ENCODE measurements around the gene CNOT3.
A peak's percentile ranks its signal among the peaks of the same experiment; 100 is the strongest.
"Not testable (repeated sequence)": the region's sequence is repeated elsewhere in the genome, so short reads cannot be mapped to it uniquely, and the experiment has no call there.

Gene CNOT3

DNA sequence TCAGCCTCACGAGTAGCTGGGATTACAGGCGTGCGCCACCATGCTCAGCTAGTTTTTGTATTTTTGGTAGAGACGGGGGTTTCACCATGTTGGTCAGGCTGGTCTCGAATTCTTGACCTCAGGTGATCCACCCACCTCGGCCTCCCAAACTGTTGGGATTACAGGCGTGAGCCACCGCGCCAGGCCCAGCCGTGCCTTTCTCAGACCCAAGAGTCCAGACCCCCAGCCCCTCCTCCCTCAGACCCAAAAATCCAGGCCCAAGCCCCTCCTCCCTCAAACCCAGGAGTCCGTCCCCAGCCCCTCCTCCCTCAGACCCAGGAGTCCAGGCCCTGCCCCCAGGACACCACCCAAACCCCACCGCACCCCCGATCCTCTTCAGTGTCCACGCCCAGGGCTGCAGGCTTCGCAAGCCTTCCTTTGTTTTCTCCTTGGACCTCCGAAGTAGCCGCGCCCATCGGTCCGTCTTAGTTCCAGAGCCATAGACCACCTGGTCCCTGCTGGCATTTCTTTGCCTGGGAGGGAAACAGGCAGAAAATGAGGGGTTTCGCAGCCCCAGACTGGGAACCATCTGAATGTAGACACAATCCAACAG, 31.7 kb downstream of the CNOT3 start:
- no peak for DNase-seq (ENCODE audit: low read depth in 2 of 2)

GRCh38 chr19:54171736-54172431, 34.3 kb downstream of the CNOT3 start:
- not testable (repeated sequence) for DNase-seq (ENCODE audit: low read depth in 2 of 2)

- no peak for DNase-seq (ENCODE audit: low read depth in 2 of 2)
Observed at GRCh38 chr19:54172471-54173358, 35.2 kb downstream of the CNOT3 start, which contains the start of gene TMC4. TSS of gene TMC4 (minus strand) at chr19:54173160. CDS start at chr19:54173117, 43 bp downstream.

DNA sequence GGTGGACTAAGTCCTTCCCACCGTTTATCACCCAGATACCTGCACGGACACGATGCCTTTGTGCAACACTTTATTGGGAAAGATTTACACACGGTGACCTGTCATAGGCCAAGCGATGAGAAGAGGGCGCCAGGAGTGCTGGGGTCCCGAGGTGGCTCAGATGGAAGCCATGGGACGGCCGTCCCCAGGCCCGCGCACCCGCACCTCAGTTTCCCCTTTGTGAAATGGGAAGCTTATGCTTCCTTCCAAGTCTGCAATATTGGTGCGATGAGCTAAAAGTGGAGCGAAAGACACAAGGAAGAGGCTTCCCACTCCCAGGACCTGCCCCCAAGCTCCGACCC, 35.8 kb downstream of the CNOT3 start:
- no peak for DNase-seq (ENCODE audit: low read depth in 2 of 2)

DNA sequence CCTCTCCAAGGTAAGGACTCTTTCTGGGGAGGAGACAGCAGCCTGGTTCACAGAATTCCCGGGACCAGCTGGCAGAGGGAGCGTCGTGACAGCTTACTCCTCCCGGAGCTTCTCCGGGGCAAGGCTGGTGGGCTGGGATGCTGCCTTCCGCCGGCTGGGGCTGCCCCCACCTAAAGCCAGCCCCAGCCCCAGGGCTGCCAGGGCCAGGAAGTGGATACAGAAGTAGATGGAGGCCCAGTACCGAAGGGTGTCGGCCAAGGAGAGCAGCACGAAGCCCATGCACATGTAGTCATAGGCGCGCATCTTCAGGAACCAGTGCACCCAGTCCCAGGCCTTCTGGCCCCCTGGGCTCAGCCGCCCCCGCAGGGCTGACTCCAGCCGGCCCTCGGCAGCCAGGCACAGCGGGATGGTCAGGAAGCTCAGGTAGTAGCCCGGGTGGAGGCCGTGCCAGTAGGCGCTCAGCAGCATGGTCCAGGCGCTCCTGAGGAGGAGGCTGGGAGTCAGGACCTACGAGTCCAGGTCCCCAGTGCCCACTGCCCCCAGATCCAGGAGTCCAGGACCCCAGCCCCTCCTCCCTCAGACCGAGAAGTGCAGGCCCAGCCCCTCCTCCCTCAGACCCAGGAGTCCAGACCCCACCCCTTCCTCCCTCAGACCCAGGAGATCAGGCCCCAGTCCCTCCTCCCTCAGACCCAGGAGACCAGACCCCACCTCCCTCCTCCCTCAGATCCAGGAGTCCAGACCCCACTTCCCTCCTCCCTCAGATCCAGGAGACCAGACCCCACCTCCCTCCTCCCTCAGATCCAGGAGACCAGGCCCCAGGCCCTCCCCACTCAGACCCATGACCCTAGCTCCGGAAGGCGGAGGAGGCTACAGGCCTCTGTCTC, 36.6 kb downstream of the CNOT3 start:
- DNase-seq (ENCODE audit: low read depth in 2 of 2) = no peak

GRCh38 chr19:54178581-54179261, 41.2 kb downstream of the CNOT3 start:
- DNase-seq (ENCODE audit: low read depth in 2 of 2) = no peak

- no peak for DNase-seq (ENCODE audit: low read depth in 2 of 2)
Observed at GRCh38 chr19:54179262-54179852, 41.8 kb downstream of the CNOT3 start.

GRCh38 chr19:54179921-54180461, 42.4 kb downstream of the CNOT3 start:
- DNase-seq (ENCODE audit: low read depth in 2 of 2) = no peak

DNA sequence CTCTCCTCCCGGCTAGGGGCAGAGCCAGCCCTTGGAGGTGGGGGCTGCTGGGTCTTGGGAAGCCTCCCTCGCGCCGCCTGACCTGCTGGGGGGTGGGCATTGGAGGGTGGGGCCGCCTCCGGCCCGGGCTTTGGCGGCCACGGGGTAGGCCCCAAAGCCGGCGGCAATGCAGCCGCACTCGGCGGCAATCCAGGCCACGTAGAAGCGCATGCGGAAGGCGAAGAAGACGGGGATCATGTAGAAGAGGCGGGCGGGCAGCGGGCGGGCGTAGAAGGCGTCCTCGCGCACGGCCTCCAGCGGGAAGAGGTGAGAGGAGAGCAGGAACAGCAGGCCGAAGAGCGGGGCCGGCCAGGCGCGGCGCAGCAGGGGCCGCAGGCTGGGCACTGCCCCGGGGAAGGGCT, 43.1 kb downstream of the CNOT3 start:
- DNase-seq (ENCODE audit: low read depth in 2 of 2) = no peak

- not testable (repeated sequence) for DNase-seq (ENCODE audit: low read depth in 2 of 2)
Observed at GRCh38 chr19:54181894-54182293, 44.3 kb downstream of the CNOT3 start.

DNA sequence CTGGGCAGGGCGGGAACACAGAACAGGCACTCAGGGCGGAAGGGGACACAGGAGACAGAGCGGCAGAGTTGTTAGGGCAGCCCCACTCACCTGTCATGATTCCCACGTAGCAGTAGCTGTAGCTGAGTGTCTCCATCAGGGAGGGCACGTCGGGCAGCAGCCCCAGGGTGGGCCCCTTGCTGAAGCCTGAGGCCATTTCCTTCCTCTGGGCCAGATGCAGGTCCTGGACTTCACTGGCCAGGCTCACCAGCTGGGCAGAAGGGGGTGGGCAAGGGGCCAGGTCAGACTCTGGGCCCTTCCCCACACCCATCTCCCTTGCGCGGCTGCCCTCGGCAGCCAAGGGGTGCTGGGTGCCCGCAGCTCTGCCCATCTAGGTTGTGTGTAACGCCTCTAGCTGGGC, 45.9 kb downstream of the CNOT3 start:
- DNase-seq (ENCODE audit: low read depth in 2 of 2) = no peak

DNA sequence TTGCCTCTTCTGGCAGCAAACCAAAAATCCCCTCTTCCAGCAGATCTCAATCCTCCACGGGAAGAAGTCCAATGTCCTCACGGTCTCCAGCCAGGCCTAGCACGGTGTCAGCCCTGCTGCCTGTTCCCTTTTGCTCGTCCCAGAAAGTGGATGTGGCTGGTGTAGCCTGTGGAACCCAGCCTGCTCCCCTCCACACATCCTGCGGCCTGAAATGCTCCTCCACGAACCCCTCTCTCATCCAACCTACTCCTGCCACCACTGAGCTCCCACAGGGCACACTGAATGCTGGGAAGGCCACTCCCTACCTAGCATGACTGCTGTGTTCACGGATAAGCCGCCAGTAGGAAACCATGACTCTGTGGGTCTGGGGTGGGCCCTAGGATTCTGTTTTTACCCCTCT, 48.8 kb downstream of the CNOT3 start:
- DNase-seq (ENCODE audit: low read depth in 2 of 2) = no peak

DNA sequence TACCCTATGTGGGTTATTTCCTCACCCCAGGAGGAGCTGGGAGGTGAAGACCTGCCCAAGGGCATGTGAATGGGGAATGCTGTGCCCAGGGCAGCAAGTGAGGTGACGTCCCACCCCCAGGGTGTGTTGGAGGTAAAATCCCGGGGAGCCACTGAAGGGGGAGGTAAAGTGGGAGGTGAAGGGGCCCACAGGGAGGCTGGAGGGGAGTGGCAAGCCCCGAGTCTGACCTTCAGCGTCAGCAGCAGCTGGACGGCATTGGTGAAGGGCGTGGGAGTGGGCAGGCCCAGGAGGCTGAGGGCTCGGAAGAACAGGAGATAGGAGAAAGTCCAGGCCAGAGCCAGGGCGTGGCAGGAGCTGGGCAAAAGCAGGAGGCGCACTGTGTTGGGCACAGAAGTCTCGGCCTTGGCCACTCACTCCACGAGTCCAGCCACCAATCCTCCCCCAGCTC, 49.4 kb downstream of the CNOT3 start:
- DNase-seq (ENCODE audit: low read depth in 2 of 2) = no peak

- no peak for DNase-seq (ENCODE audit: low read depth in 2 of 2)
Observed at GRCh38 chr19:54188215-54188871, 50.8 kb downstream of the CNOT3 start.

GRCh38 chr19:54189145-54189734, 51.7 kb downstream of the CNOT3 start, which contains the start of gene MBOAT7:
TSS of gene MBOAT7 (minus strand) at chr19:54189580. CDS start at chr19:54188508, 1,072 bp downstream.
- no peak for DNase-seq (ENCODE audit: low read depth in 2 of 2)

DNA sequence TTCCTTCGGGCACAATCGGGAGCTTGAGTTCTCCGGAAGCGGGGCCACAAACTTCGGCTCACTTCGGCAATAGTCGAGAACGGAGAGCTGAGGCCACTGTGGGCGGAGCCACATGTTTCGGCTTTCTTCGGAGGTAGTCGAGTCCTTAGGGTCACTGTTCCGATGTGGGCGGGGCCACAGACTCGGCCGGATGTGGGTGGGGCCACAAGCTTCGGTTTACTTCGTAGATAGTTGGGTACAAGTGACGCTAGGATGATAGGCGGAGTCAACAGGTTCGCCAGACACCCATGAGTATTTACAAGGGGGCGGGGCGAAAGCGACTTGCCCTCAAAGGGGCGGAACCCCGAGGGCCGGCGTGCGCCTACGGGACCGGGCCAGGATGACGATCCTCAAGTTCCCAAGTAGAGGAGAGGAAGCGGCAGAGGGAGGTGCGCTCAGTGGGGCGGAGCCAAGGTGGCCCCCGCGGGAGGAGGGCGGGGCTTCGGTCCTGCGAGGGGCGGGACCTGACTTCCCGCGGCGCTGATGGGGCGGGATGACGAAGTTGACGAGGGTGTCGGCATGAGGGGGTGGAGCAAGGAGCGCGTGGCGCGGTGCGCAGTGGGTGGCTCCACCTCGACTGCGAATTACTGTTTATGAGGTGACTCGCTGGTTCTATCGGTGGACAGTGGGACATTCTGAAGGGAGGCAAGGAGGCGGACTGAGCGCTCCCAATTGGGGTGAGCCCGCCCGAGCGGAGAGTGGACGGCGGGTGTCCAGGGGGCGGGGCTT, 52.4 kb downstream of the CNOT3 start:
- peak; percentile 100 for DNase-seq (ENCODE audit: low read depth in 2 of 2)

GRCh38 chr19:54190503-54191010, 53.0 kb downstream of the CNOT3 start:
- peak; percentile 99 for DNase-seq (ENCODE audit: low read depth in 2 of 2)

All from fibroblast of skin of left biceps (primary cell).